ENCODE results near the gene STK11IP.

Gene STK11IP

GRCh38 chr2:219658196-219658846 lies 60.7 kb downstream of the STK11IP start:
- no peak for DNase-seq

- DNase-seq, result no peak
These were observed 61.2 kb downstream of the STK11IP start for GRCh38 chr2:219658874-219659273.

- no peak for DNase-seq
These were observed 63.7 kb downstream of the STK11IP start for GRCh38 chr2:219661197-219661954.

- DNase-seq, result no peak
These were observed 64.3 kb downstream of the STK11IP start for GRCh38 chr2:219661955-219662395.

GRCh38 chr2:219662566-219662965 lies 64.9 kb downstream of the STK11IP start:
- no peak for DNase-seq

- DNase-seq, result no peak
These were observed 65.6 kb downstream of the STK11IP start for GRCh38 chr2:219663116-219663762.

- no peak for DNase-seq
These were observed 66.4 kb downstream of the STK11IP start for GRCh38 chr2:219664041-219664440.

- DNase-seq, result no peak
These were observed 67.3 kb downstream of the STK11IP start for GRCh38 chr2:219664944-219665343.

- no peak for DNase-seq
These were observed 68.3 kb downstream of the STK11IP start for GRCh38 chr2:219665926-219666325.

Data from GOT3 (cell line).